Breast epithelium (tissue), 4 donors: Measurements from ENCODE around the gene ADAMTSL4. TPM values are rescaled to one million over a fixed set of nuclear protein-coding genes. Genes with fewer than 3 reads are reported as not detected.
"Not testable (repeated sequence)": the region's sequence is repeated elsewhere in the genome, so short reads cannot be mapped to it uniquely, and the experiment has no call there.

ENCODE experiments used
- DNase-seq, 2 donors: peaks; one replicate each; pipeline ENCODE4 v3.0.0-alpha.2; 2019; ENCODE audit warnings: low spot score in 2 of 2
- H3K27ac ChIP-seq, 2 donors: fragments of 200-600 bp; sonication (generic) in 1 of 2; one replicate each; pipeline ENCODE4 v1.5.1; 2016 to 2019; ENCODE audit warnings: mild to moderate bottlenecking in 1 of 2
- H3K27me3 ChIP-seq, 2 donors: fragments of 200-600 bp; sonication (generic) in 1 of 2; one replicate each; pipeline versions ENCODE4 v1.5.1 to v1.6.0; 2017 to 2019; ENCODE audit warnings: control low read depth in 1 of 2, mild to moderate bottlenecking in 1 of 2
- H3K36me3 ChIP-seq: fragments of 200-600 bp; one replicate; pipeline ENCODE4 v1.5.1; 2019
- H3K4me1 ChIP-seq, 2 donors: fragments of 200-600 bp; sonication (generic); one replicate each; pipeline ENCODE4 v1.5.1; 2016 to 2019; ENCODE audit warnings: control low read depth in 1 of 2
- H3K4me3 ChIP-seq, 3 donors: fragments of 200-600 bp; sonication (generic); 1 replicate in 2 of 3; 2 replicates in 1 of 3; pipeline ENCODE4 v1.5.1; 2016 to 2019; ENCODE audit warnings: mild to moderate bottlenecking in 3 of 3, moderate library complexity in 2 of 3
- H3K9me3 ChIP-seq, 2 donors: fragments of 200-600 bp; sonication (generic) in 1 of 2; one replicate each; pipeline ENCODE4 v1.5.1; 2016 to 2019; ENCODE audit warnings: control low read depth in 1 of 2
- POLR2A ChIP-seq: fragments of 450-650 bp; IDR thresholded peaks from one replicate; pipeline ENCODE4 v1.6.1; 2016; ENCODE audit warnings: antibody characterized with exemption, mild to moderate bottlenecking, moderate library complexity
- POLR2AphosphoS5 ChIP-seq, 3 donors: sonication (generic); formaldehyde crosslinking; IDR thresholded peaks; one replicate each; pipeline ENCODE4 v1.6.1; 2017; ENCODE audit warnings: antibody characterized with exemption in 3 of 3
- intact Hi-C: fragments of 100-400 bp; cut with DNase I; formaldehyde crosslinking; loops from one replicate; pipeline ENCODE4 v1.15.1; 2023; ENCODE audit warnings: low total_unique reads
- total RNA-seq, 3 donors: library from RNA; depleted of rRNA; stranded (reverse); fragments of >200 nt; gene quantifications; one replicate each; pipeline ENCODE4 v1.1.0, GENCODE V29; 2016
- TF ChIP-seq, protein P1 (sequence below), 3 donors: fragments of 450-650 bp; IDR thresholded peaks; one replicate each; pipeline ENCODE4 v1.5.1; 2016 to 2017; ENCODE audit warnings: antibody characterized with exemption in 3 of 3, mild to moderate bottlenecking in 3 of 3, moderate library complexity in 3 of 3

Gene ADAMTSL4
- total RNA-seq, 3 donors from 2014 or later = 11.3 to 31.8 (median 30.2) TPM

DNA sequence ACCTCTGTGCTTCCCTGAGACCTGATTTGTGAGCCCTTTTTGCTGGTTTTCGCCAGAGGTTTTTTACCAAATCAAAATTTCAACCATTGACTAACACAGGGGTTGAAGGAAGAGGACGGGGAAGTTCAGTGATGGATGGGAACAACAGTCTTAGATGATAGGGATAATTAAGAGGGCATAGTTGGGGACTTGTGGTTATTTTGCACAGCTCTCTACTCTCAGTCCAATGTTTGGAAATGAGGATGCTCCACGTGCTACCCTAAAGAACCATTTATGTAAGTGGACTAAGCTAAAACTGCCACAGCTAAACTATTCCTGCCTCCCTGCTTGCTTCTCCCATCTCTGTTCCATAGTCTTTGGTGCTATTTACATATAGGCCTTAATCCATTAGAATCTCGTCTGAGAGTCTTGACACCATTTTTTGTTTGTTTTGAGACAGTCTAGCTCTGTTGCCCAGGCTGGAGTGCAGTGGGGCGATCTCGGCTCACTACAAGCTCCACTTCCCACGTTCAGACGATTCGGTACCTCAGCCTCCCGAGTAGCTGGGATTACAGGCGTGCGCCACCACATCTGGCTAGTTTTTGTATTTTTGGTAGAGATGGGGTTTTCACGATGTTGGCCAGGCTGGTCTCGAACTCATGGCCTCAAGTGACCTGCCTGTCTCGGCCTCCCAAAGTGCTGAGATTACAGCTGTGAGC, 30.9 kb downstream of the ADAMTSL4 start:
- Histone ChIP-seq H3K4me3 (peak overlapping the region; percentile 96 to 99 (median 97)), H3K27ac (peak overlapping the region; percentile 99 to 100), H3K4me1 (no peaks in the 10 kb centered on the region), H3K9me3 (no peaks in the 10 kb centered on the region), H3K27me3 (no peaks in the 10 kb centered on the region), H3K36me3 (no peaks in the 10 kb centered on the region)
- intact Hi-C loops = no loop called here
- DNase-seq = no peak
- TF ChIP-seq, protein P1, sequence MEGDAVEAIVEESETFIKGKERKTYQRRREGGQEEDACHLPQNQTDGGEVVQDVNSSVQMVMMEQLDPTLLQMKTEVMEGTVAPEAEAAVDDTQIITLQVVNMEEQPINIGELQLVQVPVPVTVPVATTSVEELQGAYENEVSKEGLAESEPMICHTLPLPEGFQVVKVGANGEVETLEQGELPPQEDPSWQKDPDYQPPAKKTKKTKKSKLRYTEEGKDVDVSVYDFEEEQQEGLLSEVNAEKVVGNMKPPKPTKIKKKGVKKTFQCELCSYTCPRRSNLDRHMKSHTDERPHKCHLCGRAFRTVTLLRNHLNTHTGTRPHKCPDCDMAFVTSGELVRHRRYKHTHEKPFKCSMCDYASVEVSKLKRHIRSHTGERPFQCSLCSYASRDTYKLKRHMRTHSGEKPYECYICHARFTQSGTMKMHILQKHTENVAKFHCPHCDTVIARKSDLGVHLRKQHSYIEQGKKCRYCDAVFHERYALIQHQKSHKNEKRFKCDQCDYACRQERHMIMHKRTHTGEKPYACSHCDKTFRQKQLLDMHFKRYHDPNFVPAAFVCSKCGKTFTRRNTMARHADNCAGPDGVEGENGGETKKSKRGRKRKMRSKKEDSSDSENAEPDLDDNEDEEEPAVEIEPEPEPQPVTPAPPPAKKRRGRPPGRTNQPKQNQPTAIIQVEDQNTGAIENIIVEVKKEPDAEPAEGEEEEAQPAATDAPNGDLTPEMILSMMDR (IDR thresholded peaks at IDR 0.05) = no peak
- TF ChIP-seq POLR2A = no peak
- no peak for TF ChIP-seq POLR2AphosphoS5 (IDR thresholded peaks at IDR 0.05)

DNA sequence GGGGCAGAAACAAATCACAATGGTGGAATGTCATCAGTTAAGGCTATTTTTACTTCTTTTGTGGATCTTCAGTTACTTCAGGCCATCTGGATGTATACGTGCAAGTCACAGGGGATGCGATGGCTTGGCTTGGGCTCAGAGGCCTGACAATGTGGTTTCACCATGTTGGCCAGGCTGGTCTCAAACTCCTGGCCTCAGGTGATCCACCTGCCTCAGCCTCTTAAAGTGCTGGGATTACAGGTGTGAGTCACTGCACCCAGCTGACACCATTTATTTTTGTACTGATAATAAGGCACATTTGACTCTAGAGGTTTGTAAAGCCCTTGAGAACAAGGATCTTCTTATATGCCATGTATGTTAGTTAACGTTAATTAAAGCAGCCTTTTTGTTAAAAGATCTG, 31.8 kb downstream of the ADAMTSL4 start:
- H3K27ac ChIP-seq, DNase-seq, H3K9me3 ChIP-seq, intact Hi-C loops, H3K4me3 ChIP-seq, H3K27me3 ChIP-seq, H3K36me3 ChIP-seq, H3K4me1 ChIP-seq: not testable (repeated sequence)

DNA sequence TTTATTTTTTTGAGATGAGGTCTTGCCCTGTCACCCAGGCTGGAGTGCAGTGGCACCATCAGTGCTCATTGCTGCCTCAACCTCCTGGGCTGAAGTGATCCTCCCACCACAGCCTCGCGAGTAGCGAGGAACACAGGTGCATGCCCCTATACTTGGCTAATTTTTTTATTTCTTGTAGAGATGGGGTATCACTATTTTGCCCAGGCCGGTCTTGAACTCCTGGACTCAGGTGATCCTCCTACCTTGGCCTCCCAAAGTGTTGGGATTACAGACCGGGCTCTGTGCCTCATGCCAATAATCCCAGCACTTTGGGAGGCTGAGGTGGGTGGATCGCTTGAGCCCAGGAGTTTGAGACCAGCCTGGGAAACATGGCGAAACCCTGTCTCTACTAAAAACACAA, 32.2 kb downstream of the ADAMTSL4 start:
- H3K36me3 ChIP-seq, H3K4me3 ChIP-seq, H3K9me3 ChIP-seq, H3K27ac ChIP-seq, H3K4me1 ChIP-seq, intact Hi-C loops, DNase-seq, H3K27me3 ChIP-seq: not testable (repeated sequence)

DNA sequence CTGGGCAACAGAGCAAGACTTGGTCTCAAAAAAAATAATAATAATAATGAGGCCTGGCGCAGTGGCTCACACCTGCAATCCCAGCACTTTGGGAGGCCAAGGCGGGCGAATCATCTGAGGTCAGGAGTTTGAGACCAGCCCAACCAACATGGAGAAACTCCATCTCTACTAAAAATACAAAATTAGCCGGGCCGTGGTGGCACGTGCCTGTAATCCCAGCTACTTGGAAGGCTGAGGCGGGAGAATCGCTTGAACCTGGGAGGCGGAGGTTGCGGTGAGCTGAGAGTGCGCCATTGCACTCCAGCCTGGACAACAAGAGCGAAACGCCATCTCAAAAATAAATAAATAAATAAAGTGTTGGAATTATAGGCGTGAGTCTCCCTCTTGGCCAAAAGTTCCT, 32.8 kb downstream of the ADAMTSL4 start:
- H3K4me1 ChIP-seq, H3K36me3 ChIP-seq, DNase-seq, H3K27ac ChIP-seq, H3K4me3 ChIP-seq, intact Hi-C loops, H3K27me3 ChIP-seq, H3K9me3 ChIP-seq: not testable (repeated sequence)

DNA sequence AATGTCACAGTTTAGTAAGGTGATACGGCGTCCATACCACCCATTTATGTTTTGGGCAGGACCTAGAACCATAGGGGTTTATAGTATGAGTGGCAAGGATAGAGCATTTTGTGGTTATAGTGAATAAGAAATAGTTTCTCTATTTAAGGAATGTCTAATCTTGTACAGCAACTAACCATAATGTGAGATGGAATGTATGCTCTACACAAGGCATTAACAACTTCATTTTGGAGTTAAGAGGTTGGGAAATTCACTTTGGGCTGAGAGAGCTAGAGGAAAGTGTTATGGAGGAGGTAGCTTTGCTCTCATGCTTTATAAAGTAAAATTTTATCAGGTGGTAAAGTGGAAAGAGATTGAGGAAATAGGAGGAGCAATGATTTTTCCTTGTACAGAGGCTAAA, 33.2 kb downstream of the ADAMTSL4 start:
- no peak overlapping the region for H3K27ac ChIP-seq
- no peaks in the 10 kb centered on the region for H3K9me3 ChIP-seq
- TF ChIP-seq POLR2A (no peak), POLR2AphosphoS5 (IDR thresholded peaks at IDR 0.05) (no peak)
- TF ChIP-seq, protein P1 (IDR thresholded peaks at IDR 0.05) = no peak
- intact Hi-C loops = no loop called here
- DNase-seq = no peak
- no peaks in the 10 kb centered on the region for H3K27me3 ChIP-seq
- no peak overlapping the region for H3K4me3 ChIP-seq
- H3K4me1 ChIP-seq = no peaks in the 10 kb centered on the region
- no peaks in the 10 kb centered on the region for H3K36me3 ChIP-seq

DNA sequence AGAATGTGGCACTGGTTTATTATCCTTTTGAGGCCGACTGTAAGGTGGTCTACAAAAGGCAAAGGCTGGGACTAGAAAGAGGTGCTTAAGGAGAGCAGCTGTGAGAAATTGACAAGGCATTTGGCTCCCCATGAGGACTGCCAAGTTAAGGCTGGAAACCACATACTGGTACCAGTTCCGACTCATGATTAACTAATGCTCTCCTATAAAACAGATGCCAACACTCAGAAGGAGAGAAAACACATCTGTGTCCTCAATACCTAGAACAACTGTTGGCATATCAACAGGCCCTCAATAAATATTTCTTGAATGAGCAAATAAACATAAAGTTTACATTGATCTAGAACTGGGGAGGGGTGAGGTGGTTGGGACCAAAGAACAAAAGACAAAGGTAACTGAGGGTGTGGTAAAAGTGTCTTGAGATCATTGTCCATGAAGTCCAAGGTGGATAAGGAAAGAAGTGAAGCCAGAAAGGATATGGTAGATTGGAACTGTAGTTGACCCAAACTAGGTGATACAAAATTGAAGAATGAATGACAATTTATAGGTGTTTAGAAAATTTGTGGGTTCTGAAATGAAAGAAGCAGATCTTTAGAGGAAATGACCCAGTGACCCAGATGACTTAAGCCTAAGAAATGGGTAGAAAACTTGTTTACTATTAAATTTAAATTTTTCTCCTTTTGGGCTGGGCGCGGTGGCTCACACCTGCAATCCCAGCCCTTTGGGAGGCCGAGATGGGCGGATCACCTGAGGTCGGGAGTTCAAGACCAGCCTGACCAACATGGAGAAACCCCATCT, 47.1 kb downstream of the ADAMTSL4 start:
- H3K9me3 ChIP-seq = no peaks in the 10 kb centered on the region
- DNase-seq = no peak

More for the DNA sequence above, 47.1 kb downstream of the ADAMTSL4 start:
- Histone ChIP-seq H3K27ac (no peak overlapping the region), H3K4me3 (no peak overlapping the region), H3K27me3 (no peaks in the 10 kb centered on the region), H3K36me3 (no peaks in the 10 kb centered on the region), H3K4me1 (no peaks in the 10 kb centered on the region)
- TF ChIP-seq, protein P1 (IDR thresholded peaks at IDR 0.05) = no peak
- TF ChIP-seq POLR2A (no peak), POLR2AphosphoS5 (IDR thresholded peaks at IDR 0.05) (no peak)
- intact Hi-C loops = no loop called here
